GM12878 (cell line): ENCODE data around the gene DYDC1. TPM values are rescaled to one million over a fixed set of nuclear protein-coding genes. Genes with fewer than 3 reads are reported as not detected.

ENCODE experiments used
- ATAC-seq: fragments of 200-7000 bp; cut with Tn5 transposase; 3 replicates; pipeline ENCODE4 v1.9.1; 2020; ENCODE audit warnings: mild to moderate bottlenecking, moderate library complexity
- BruUV-seq: library from RNA; stranded (reverse); fragments of 400-500 nt; replicated peaks from 2 replicates; lab custom pipeline; 2021; lab: Mats Ljungman, UMichigan
- CTCF ChIA-PET: fragments of 300-600 bp; sonication (Branson Sonifier 250); formaldehyde crosslinking; extraction: SDS; loops from one replicate; lab custom pipeline; 2021; ENCODE audit warnings: inconsistent platforms; lab: Yijun Ruan, JAX
- POLR2A ChIA-PET: fragments of 350-600 bp; formaldehyde crosslinking; extraction: SDS; loops from one replicate; lab custom pipeline; 2021; ENCODE audit warnings: inconsistent platforms; lab: Charles Lee
- RAD21 ChIA-PET: fragments of 300-600 bp; sonication (Branson Sonifier 250); formaldehyde crosslinking; loops from one replicate; lab custom pipeline; 2023; ENCODE audit warnings: antibody characterized with exemption; ENCODE audit not compliant: unreplicated experiment; lab: Charles Lee
- SMC1A ChIA-PET: fragments of 300-600 bp; sonication (Branson Sonifier 250); formaldehyde crosslinking; loops from one replicate; lab custom pipeline; 2023; ENCODE audit not compliant: unreplicated experiment, uncharacterized antibody; lab: Charles Lee
- DNase-seq: peaks from one replicate; pipeline ENCODE4 v3.0.0-alpha.2; 2011; ENCODE audit warnings: low read depth, low spot score
- FAIRE-seq: peaks from 3 replicates; lab custom pipeline; 2011; peaks lifted over from hg19 to GRCh38; lab: Jason Lieb, UNC
- H2AFZ ChIP-seq: 2 replicates; pipeline ENCODE4 v1.6.0; 2011; ENCODE audit warnings: low read depth, low read length, control low read depth; ENCODE audit not compliant: control insufficient read depth
- H3K27ac ChIP-seq: 2 replicates; pipeline ENCODE4 v1.5.1; 2011; ENCODE audit warnings: control low read depth; ENCODE audit not compliant: control insufficient read depth, insufficient read depth
- H3K27me3 ChIP-seq, 2 experiments: replicated peaks in 1 of 2; 2 replicates each; pipeline versions ENCODE4 v1.6.0 to v1.6.1; 2011; ENCODE audit warnings: low read length in 1 of 2; ENCODE audit not compliant: control insufficient read depth in 2 of 2, insufficient read depth in 2 of 2
- H3K36me3 ChIP-seq, 2 experiments: 2 replicates each; pipeline ENCODE4 v1.5.1; 2011; ENCODE audit warnings: low read length in 1 of 2; ENCODE audit not compliant: control insufficient read depth in 2 of 2, insufficient read depth in 2 of 2
- H3K4me1 ChIP-seq: 2 replicates; pipeline ENCODE4 v1.6.1; 2011; ENCODE audit warnings: mild to moderate bottlenecking, low read length, moderate library complexity, mixed read lengths; ENCODE audit not compliant: control insufficient read depth, insufficient read depth
- H3K4me2 ChIP-seq: 2 replicates; pipeline ENCODE4 v1.6.0; 2011; ENCODE audit warnings: control low read depth; ENCODE audit not compliant: control insufficient read depth, insufficient read depth
- H3K4me3 ChIP-seq: fragments of 200-600 bp; sonication (generic); 2 replicates; pipeline ENCODE4 v1.5.1; 2016
- H3K79me2 ChIP-seq: 2 replicates; pipeline ENCODE4 v1.6.0; 2011; ENCODE audit warnings: low read length; ENCODE audit not compliant: control insufficient read depth, insufficient read depth
- H3K9ac ChIP-seq: 2 replicates; pipeline ENCODE4 v1.8.0; 2011; ENCODE audit warnings: low read length, control low read depth, mixed read lengths; ENCODE audit not compliant: control insufficient read depth, insufficient read depth
- H3K9me3 ChIP-seq: replicated peaks from 3 replicates; pipeline ENCODE4 v1.5.1; 2011; ENCODE audit warnings: mild to moderate bottlenecking, low read length; ENCODE audit not compliant: control insufficient read depth, insufficient read depth
- H4K20me1 ChIP-seq: 2 replicates; pipeline ENCODE4 v1.6.0; 2011; ENCODE audit not compliant: control insufficient read depth, insufficient read depth
- CBX3 ChIP-seq: fragments of 200-600 bp; sonication (generic); IDR thresholded peaks from 2 replicates; pipeline ENCODE4 v1.6.1; 2016; ENCODE audit warnings: low read depth, borderline replicate concordance
- IKZF1 ChIP-seq: fragments of 450-650 bp; conservative IDR thresholded peaks from 2 replicates; pipeline ENCODE4 v1.6.1; 2017; ENCODE audit warnings: antibody characterized with exemption, mild to moderate bottlenecking
- IRF3 ChIP-seq: fragments of 450-650 bp; IDR thresholded peaks from 2 replicates; pipeline ENCODE4 v1.6.1; 2014; ENCODE audit warnings: mild to moderate bottlenecking
- KAT2A ChIP-seq: conservative IDR thresholded peaks from 2 replicates; pipeline ENCODE4 v1.6.1; 2011; ENCODE audit warnings: low read depth, low read length; ENCODE audit not compliant: control insufficient read depth
- KDM1A ChIP-seq: fragments of 200-600 bp; sonication (generic); IDR thresholded peaks from 2 replicates; pipeline ENCODE4 v1.6.1; 2016; ENCODE audit warnings: borderline replicate concordance
- MYB ChIP-seq: fragments of 150-350 bp; IDR thresholded peaks from 2 replicates; pipeline ENCODE4 v1.6.1; 2014; ENCODE audit warnings: mild to moderate bottlenecking, low read depth, low read length, borderline replicate concordance
- NFIC ChIP-seq: IDR thresholded peaks from 2 replicates; pipeline ENCODE4 v1.6.1; 2012; ENCODE audit warnings: low read depth, mild to moderate bottlenecking, inconsistent platforms, low read length, moderate library complexity
- PAX5 ChIP-seq: IDR thresholded peaks from 2 replicates; pipeline ENCODE4 v1.6.1; 2011; ENCODE audit warnings: low read depth, low read length, borderline replicate concordance
- POLR2AphosphoS2 ChIP-seq: IDR thresholded peaks from 2 replicates; pipeline ENCODE4 v1.6.1; 2011; ENCODE audit warnings: low read depth, mild to moderate bottlenecking, low read length, improper control_type of control experiment, moderate library complexity
- RELB ChIP-seq: fragments of 450-650 bp; IDR thresholded peaks from 2 replicates; pipeline ENCODE4 v1.6.1; 2017; ENCODE audit warnings: low read depth, mild to moderate bottlenecking, moderate library complexity
- SIX5 ChIP-seq: IDR thresholded peaks from 2 replicates; pipeline ENCODE4 v1.6.1; 2011; ENCODE audit warnings: mild to moderate bottlenecking, low read depth, low read length, moderate library complexity; ENCODE audit not compliant: severe bottlenecking
- STAT1 ChIP-seq: fragments of 450-650 bp; conservative IDR thresholded peaks from 2 replicates; pipeline ENCODE4 v1.6.1; 2014; ENCODE audit warnings: antibody characterized with exemption, mild to moderate bottlenecking
- WRNIP1 ChIP-seq: IDR thresholded peaks from 2 replicates; pipeline ENCODE4 v1.6.1; 2011; ENCODE audit warnings: low read depth, low read length, improper control_type of control experiment, borderline replicate concordance
- ZBTB11 ChIP-seq: fragments of 450-650 bp; formaldehyde crosslinking; IDR thresholded peaks from 2 replicates; pipeline ENCODE4 v1.5.0; 2022; ENCODE audit warnings: mild to moderate bottlenecking, missing genetic modification characterization
- ZBTB4 ChIP-seq: fragments of 450-650 bp; formaldehyde crosslinking; IDR thresholded peaks from 2 replicates; pipeline ENCODE4 v1.4.0; 2022; ENCODE audit warnings: mild to moderate bottlenecking, moderate library complexity
- WGBS: methylation state at CpG from one replicate; pipeline ENCODE4 v1.1.6; 2016; ENCODE audit warnings: low lambda C conversion rate; ENCODE audit not compliant: insufficient replicate concordance, insufficient coverage; ENCODE audit errors: missing lambda C conversion rate; 5-methylcytosine and 5-hydroxymethylcytosine counted together
- in situ Hi-C: fragments of 300-500 bp; cut with MboI; formaldehyde crosslinking; loops from 9 replicates; pipeline ENCODE4 v1.14.3; 2018; ENCODE audit warnings: mixed read lengths
- intact Hi-C: fragments of 100-400 bp; cut with micrococcal nuclease; formaldehyde crosslinking; loops from one replicate; pipeline ENCODE4 v1.14.2; 2022; ENCODE audit not compliant: unreplicated experiment
- polyA plus RNA-seq, 11 experiments: library from polyadenylated mRNA; depleted of rRNA in 4 of 11; unstranded in 6 of 11; stranded (reverse) in 5 of 11; fragments of >200 nt; fragmentation: Nextera tagmentation in 4 of 11; fragmentation: Illumina TruSeq in 1 of 11; extraction: Ambion mirVana in 4 of 11; extraction: Trizol in 1 of 11; gene quantifications; 1 replicate in 1 of 11; 2 replicates in 10 of 11; pipeline versions ENCODE4 v1.2.1 to v1.2.3, GENCODE V29; 2011 to 2016; ENCODE audit warnings: inconsistent platforms in 2 of 11, missing spikeins in 2 of 11, low read depth in 1 of 11
- total RNA-seq, 4 experiments: library from RNA; depleted of rRNA in 3 of 4; stranded (reverse); fragments of >200 nt in 3 of 4; fragmentation: Illumina TruSeq in 1 of 4; extraction: Trizol in 1 of 4; gene quantifications; 2 replicates each; pipeline versions ENCODE4 v1.2.1 to v1.2.3, GENCODE V29; 2013 to 2021

Gene DYDC1
- total and polyA plus RNA-seq, 10 of the 15 experiments (the other 5 are each of a cell fraction or from before 2014, with no cell fraction given): not detected

- CTCF ChIA-PET: interaction anchor here (0.7 to 2.3 kb wide), 7 partner anchors 15 to 613 kb away, joined by 3 to 7 read pairs (median 3); no protein-coding TSS in a partner anchor
- WGBS: 52% methylated on average over 4 of the region's 4 CpGs
- H3K9ac ChIP-seq: no peak overlapping the region
- TF ChIP-seq IRF3 (no peak), PAX5 (no peak), KAT2A (no peak), ZBTB4 (CRISPR knock-in tag) (no peak), WRNIP1 (no peak), CBX3 (no peak), NFIC (no peak), STAT1 (no peak), SIX5 (no peak), POLR2AphosphoS2 (no peak), RELB (no peak), IKZF1 (no peak), MYB (no peak), KDM1A (no peak), ZBTB11 (no peak)
These were observed 49.6 kb upstream of the DYDC1 start for GRCh38 chr10:80406204-80406603.

More at GRCh38 chr10:80406204-80406603, 49.6 kb upstream of the DYDC1 start:
- ATAC-seq (no peak), DNase-seq (no peak), FAIRE-seq (no peak)
- Histone ChIP-seq H4K20me1 (no peaks in the 10 kb centered on the region), H3K4me1 (no peaks in the 10 kb centered on the region; the same call in 1 of the 2 replicates), H3K79me2 (no peaks in the 10 kb centered on the region), H2AFZ (no peak overlapping the region), H3K27ac (no peak overlapping the region), H3K4me3 (no peak overlapping the region), H3K4me2 (no peak overlapping the region), H3K9me3 (no peaks in the 10 kb centered on the region), H3K36me3 (no peaks in the 10 kb centered on the region), H3K27me3 (peaks cover 0 to 3% of the 10 kb centered on the region in 2 experiments; a peak in 2 of 4 replicates)
- intact Hi-C loops: no loop called here
- BruUV-seq: no TSS peak
- SMC1A ChIA-PET: interaction anchor here (1.3 kb wide), 1 partner anchor 39 kb away, joined by 3 read pairs; no protein-coding TSS in a partner anchor
- POLR2A ChIA-PET: no interaction called here
- RAD21 ChIA-PET: no interaction called here
- in situ Hi-C loops: no loop called here
